GM18909 (cell line): Measurements from ENCODE around the gene HS3ST4.

ENCODE experiments used
- ATAC-seq: cut with Tn5 transposase; IDR thresholded peaks from one replicate; pipeline ENCODE4 v1.9.1; 2021; ENCODE audit warnings: mild to moderate bottlenecking; ENCODE audit not compliant: unreplicated experiment, poor library complexity

The HS3ST4 gene

DNA sequence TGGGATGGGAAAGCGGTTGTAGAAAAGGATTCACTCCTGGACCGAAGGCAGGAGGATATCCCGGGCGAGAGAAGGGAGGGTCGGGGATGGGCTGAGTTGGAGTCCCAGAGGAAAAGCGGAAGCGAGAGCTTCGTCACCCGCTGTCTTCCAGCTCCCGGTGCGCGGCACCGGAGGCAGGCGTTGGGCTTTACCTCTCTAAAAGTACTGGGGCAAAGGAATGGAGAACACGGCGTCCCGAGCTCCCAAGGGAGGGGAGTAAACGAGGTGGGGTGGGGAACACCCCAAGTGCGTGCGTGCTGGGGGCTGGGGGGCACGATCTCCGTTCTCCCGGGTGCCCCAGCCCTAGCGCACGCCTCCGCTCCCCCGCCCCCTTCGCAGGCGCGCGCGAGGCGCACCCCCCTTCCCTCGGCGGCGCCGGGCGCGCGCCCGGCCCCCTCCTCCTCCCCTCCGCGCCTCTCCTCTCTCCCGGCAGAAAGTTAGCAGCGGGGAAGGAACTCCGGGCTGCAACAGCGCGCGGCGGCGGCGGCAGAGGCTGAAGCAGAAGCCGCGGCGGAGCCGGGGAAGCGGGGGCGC is at the start of gene HS3ST4:
TSS of gene HS3ST4 (plus strand) at position 441 of the 573 bp plus-strand sequence.
- ATAC-seq, result no peak

DNA sequence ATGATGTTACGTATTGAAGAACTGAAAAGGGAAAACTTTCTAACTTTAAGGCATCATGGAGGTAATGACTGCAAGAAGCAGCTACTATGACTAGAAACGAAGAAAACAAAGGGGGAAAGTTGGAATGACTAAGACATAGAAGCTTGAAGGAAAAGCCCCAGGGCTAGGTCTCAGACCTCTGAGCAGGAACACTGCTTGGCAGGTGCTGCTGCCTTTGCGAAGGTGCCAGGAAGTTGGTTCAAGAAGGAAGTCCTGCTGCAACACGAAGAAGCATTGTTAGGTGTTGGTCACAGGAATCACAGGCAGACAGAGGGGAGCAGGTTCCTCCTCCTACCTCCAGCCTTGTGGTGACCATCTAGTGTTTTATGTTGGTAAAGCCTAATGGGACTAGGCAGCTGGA is 48.1 kb upstream of the HS3ST4 start:
- ATAC-seq, result no peak

DNA sequence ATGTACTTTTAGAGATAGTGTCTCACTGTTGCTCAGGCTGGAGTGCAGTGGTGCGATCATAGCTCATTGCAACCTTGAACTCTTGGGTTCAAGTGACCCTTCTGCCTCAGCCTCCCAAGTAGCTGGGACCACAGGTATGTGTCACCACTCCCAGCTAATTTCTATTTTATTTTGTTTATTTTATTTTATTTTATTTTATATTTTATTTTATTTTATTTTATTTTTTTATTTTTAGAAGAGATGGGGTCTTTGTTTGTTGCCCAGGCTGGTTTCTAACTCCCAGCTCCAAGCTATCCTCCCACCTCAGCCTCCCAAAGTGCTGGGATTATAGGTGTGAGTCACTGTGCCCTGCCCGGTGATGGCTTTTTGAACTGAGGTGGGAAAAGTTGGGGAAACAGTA is 35.1 kb upstream of the HS3ST4 start:
- ATAC-seq, result no peak

DNA sequence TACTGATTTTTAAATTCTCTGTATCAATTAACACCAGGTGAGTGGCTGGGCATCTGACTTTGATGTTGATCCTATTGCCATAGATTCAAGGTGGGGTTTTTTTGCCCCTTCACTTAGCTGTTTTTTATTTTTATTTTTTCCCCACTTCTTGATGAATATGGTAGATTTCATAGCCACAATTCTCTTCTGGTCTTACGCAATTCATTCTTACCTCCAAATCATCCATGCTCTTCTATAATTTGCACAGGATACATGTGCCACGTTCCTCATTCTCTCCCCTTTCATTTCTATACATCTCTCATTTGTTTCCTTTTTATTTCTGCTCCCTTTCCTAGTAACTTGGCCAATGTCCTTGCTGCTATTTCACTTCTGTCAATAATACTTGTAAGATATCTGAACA is 14.9 kb upstream of the HS3ST4 start:
- no peak for ATAC-seq

DNA sequence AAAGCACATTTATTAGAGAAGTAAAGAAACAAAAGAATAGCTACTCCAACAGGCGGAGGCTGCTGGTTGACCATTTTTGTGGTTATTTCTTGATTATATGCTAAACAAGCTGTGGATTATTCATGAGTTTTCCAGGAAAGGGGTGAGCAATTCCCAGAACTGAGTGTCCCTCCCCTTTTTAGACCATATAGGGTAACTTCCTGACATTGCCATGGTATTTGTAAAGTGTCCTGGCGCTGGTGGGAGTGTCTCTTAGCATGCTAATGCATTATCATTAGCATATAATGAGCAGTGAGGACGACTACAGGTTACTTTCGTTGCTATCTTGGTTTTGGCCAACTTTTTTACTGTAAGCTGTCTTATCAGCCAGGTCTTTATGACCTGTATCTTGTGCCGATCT is 12.2 kb upstream of the HS3ST4 start:
- no peak for ATAC-seq

DNA sequence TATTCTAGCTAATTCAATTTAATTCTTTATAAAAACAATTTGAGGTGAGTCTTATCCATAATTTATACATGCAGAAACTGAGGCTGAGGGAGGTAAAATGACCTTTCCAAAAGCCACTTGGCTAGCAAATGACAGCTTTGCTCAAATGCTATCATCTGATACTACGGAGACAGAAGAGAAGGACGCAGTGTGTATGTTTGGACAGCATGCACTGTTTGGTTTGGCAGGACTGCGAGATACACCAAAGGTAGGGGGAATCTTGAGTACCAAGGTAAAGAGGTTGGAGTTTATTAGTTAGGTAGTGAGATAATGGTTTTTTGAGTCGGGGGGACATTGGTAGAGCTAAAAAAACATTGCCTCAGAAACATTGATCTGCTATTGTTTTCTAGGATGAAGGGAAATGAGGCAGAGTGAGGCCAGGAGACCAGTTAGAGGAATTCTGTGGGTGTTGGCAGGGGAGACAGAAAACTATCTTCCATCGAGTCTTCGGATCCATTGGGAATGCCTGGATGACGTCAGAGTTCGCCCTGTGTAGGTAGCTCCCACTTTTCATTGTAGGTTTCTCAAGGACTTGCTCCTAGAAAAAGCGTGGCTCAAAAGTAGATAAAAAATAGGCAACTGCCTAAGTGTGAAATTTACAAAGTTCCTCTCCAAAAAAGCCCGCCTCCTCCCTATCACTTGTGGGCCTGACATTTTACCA is 2.5 kb upstream of the HS3ST4 start:
- no peak for ATAC-seq

DNA sequence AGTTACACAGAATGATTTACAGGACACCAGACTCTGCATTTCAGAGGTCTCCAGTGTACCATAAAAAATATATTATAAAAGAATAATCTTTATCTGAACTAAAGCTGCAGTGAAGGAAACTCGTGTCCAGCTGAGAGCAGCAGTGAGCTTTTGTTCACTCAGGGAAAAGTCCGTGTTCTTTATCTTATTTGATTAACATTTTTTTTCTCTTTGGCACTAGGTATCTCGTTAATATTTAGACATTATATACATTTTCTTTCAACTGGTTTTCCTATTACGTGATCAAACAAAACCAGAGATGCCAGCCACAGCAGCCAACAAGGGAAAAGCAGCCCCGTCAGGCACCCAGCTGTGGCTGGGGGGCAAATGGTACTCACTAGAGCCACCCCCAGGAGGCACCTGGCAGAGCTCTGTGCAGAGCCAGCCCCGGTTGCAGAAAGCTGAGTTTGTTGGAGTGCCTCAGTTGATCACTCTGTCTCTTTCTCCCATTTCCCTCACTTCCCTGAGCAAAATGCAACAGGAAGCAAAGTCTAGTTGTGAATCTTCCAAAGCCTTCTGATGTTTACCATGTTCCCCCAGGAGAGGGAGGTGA is 1.1 kb upstream of the HS3ST4 start:
- no peak for ATAC-seq

DNA sequence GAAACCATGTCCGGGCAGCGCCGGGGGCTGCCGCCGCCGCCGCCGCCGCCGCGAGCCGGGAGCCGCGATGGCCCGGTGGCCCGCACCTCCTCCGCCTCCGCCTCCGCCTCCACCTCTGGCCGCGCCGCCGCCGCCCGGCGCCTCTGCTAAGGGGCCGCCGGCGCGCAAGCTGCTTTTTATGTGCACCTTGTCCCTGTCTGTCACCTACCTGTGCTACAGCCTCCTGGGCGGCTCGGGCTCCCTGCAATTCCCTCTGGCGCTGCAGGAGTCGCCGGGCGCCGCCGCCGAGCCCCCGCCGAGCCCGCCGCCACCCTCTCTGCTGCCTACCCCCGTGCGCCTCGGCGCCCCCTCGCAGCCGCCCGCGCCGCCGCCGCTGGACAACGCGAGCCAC is 587 bp downstream of the HS3ST4 start:
- no peak for ATAC-seq

DNA sequence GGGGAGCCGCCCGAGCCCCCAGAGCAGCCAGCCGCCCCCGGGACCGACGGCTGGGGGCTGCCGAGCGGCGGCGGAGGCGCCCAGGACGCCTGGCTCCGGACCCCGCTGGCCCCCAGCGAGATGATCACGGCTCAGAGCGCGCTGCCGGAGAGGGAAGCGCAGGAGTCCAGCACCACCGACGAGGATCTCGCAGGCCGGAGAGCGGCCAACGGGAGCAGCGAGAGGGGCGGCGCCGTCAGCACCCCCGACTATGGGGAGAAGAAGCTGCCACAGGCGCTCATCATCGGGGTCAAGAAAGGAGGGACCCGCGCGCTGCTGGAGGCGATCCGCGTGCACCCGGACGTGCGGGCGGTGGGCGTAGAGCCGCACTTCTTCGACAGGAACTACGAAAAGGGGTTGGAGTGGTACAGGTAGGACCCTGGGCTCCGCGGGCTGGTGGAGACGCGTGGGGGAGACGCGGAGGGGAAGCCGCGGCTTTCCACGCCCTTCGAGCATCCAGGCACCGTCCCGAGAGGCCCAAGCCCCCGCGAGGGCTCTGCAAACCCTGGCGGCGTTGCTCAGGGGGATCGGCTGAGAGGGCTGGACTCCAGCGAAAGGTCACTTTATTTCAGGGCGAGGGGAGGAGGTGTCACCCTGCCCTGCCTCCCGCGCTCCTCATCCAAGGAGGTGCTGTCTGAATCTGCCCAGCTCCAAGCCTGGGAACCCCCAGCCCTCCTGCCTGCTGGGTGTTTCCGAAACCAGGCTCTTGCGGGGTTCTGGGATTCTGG is 1.2 kb downstream of the HS3ST4 start:
- no peak for ATAC-seq

DNA sequence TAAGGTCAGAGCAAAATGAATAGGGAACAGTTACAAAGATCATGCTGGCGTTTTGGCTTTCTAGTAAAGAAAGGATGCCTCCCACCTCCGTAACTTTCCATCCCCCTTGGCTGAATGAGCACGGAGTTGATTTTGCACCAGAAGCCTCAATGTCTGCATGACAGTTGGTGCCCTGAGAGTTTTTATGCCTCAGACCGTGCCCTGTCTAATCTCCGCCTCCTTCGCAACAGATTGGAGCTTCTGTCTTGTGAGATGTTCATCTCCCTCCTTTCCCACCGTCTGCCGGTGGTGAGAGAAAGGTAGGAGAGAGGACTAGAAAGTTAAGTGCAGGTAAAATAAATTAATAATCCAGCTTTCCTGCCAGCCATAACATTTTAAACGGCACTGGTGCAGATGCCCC is 1.9 kb downstream of the HS3ST4 start:
- no peak for ATAC-seq

DNA sequence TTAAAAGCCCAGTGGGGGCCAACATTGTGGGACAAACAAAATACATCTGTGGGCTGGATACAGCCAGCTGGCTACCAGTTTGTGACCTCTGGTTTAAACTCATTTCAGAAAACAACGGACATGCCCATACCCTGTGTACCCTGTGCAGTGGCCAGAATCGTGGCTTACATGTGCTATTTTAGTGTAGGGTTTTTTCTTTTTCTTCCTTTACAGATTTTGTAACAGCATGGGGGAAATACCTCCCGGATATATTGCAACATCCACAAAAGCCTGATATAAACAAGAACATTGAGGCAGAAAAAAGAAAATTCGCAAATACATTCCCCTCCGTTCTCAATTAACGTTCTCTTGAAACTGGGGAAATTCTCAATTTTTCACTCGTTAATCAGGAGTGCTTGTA is 7.3 kb downstream of the HS3ST4 start:
- ATAC-seq, result no peak

DNA sequence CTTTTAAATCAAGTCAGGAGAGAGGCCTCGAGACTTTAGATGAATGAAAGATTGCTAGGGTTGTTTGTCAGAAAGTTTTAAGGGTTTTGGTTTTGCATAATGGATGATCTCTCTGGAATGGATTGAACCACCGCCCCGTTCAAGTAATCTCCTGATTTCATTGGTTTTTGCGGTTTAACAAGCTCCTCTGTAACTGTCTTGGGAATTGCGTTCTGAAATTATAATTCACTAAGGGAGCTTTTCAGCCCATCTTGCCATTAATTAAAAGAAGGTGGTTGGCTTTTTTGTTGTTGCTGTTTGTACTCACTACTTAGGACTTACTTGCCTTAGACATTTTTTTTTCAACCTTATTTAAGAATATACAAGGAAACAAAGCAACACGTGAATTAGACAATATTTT is 8.8 kb downstream of the HS3ST4 start:
- ATAC-seq, result no peak

DNA sequence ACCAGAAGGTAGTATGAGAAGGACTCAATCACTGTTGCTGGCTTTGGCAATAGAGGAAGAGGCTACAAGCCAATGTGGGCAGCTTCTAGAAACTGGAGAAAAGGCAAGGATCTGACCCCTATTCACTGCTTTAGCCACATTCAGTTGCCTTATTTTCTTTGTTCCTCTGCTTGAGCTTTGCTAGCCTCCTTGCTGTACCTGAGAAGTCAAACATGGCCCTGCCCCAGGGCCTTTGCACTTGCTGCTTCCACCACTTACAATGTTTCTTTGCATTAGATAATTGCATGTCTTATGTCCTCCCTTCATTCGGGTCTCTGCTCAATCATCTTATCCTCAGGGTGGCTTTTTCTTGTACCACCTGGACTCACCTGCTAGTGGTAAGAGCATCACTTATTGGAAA is 15.8 kb downstream of the HS3ST4 start:
- no peak for ATAC-seq

DNA sequence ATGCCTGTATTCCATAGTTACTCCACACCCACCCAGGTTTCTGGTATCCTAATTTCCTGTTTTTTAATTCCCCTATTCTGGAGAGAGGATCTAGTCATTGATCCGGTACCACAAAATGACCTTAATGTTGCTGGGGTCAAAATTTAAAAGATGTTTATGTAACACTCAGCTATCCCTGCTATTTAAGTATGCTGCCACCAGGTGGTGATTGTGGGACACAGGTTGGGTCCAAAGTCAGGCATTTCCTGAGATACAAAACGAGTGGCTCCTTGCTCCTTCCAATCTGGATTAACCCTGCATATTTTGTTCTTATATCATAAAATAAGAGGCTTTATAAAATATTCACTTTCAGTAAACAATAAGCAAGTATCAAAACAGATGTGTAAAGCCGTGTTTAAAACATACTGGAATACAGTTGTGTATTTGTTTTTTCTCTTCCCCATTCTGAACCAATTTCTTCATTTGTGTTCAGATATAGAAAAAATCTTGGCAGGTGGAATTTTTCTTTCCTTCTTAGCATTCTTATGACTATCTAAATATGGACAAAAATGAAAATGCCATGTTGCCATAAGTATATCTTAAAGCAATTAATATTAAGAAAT is 16.3 kb downstream of the HS3ST4 start:
- ATAC-seq, result no peak

DNA sequence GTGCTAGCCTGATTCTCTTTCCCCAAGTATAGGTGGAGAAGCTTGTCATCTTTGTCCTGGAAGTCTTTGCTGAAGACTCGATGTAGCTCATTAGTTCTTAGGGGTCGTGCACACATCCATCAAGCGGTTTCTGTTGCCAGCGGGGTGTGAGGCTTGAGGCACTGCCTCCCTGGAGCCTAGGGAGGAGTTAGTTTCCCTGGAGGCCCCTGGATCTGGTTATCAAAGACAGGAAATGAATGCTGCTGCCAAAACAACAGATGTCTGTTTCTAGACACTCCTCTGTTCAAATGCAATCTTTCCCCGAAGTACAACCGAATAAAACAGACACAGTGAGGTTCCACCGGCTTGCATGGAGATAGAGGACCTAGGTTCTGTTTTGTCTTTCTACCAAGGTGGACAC is 17.5 kb downstream of the HS3ST4 start:
- no peak for ATAC-seq

DNA sequence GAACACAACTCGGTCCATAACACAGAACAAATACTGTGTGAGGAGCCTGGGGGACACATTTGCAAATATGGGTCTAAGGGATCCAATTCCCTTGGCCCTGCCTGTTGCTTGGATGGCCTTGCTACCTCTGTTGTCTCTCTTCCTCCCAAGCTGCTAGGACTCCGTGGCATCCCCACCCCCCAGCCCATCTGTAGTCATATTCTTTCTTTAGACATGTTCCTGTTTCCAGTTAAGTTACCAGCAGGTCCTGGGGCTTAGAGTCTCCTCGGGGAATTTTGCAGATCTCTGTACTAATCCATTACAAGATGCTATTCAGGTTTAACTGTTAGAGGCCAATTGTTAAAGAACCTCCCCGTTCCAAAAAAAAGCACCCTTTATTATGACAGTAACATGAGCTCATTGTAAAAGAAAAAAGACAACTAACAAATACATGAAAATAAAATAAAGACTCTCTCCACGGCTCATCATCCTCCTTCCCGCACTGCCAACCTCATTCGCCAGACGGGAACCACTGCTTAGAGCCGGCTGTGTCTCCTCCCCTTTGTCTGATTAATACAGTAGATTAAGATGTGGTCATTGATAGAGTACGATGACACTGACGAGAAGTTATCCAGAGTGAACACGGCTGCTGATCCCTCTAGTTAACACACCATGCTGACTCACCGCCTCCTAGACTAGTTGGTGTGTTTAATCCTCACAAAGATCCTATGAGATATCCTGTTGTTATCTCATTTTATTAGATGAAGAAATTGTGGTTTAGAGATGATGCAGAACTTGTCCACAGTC is 22.2 kb downstream of the HS3ST4 start:
- no peak for ATAC-seq

DNA sequence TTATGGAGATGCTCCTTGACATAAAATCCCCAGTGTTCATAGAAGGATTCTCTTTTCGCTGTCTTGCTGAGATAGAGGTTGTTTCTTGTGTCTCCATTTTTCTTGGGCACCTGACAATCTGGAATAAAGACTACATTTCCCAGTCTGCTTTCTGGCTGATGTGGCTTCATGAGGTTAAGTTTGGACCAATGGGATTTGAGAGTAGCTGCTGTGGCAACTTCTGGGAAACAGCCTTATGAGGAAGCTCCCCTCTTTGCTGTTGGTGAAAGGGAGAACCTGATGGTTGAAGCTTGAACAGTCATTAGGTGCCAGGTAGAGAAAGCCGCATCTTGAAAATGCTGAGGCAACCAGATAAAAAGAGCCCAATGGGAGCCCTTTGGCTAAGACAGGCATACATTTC is 24.4 kb downstream of the HS3ST4 start:
- no peak for ATAC-seq

DNA sequence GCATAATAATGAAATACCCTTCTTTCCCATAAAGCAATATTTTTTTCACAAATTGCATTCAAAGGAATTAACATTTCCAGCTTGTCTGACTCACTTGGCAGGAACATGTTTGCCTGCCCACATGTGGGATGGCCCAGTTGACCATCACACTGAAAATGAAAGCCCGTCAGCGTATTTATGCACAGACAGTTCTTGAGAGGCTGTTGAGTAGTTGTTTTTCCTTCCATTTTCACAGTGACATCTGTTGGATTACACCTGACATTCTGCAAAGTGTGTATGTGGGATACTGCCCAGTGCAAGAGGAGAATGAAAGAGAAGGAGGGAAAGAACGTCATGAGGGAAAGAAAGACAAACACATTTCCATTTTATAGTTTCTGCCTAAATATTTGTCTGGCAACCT is 29.7 kb downstream of the HS3ST4 start:
- ATAC-seq, result no peak

DNA sequence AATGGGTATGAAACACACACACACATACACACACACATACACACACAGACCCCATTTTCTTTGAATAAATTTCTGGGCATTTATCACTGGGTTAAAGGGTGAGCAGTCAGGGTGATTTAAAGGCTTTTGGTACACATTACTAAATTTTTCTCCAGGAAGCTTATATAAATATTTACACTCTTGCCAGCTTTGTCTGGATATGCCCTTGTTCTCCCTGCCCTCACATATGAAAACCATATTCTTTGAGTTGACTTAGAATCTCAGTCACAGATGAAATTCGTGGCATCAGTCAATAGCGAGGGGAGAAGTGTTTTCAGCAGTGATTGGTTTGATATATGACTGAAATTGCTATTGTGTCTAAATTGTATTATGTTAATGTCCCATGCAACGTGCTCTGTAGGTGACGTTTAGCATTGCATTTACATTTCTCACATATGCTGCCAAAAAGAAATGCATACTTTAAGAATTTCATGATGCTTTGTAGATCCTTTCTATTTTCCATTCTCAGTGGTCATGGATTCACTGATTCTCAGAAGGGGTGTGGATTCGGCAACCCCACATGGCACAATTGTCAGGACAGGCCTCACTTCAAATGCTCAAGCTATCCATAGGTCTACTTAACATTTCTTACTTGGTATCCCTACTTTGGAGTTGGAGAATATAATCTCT is 34.8 kb downstream of the HS3ST4 start:
- no peak for ATAC-seq
